NOMO-1 (cell line): ENCODE measurements around the gene SPOCK1.

Source experiments
- DNase-seq, 2 experiments: peaks; one replicate each; lab custom pipeline; 2025; ENCODE audit not compliant: unreplicated experiment in 2 of 2; lab: John Stamatoyannopoulos, UW

SPOCK1 gene

DNA sequence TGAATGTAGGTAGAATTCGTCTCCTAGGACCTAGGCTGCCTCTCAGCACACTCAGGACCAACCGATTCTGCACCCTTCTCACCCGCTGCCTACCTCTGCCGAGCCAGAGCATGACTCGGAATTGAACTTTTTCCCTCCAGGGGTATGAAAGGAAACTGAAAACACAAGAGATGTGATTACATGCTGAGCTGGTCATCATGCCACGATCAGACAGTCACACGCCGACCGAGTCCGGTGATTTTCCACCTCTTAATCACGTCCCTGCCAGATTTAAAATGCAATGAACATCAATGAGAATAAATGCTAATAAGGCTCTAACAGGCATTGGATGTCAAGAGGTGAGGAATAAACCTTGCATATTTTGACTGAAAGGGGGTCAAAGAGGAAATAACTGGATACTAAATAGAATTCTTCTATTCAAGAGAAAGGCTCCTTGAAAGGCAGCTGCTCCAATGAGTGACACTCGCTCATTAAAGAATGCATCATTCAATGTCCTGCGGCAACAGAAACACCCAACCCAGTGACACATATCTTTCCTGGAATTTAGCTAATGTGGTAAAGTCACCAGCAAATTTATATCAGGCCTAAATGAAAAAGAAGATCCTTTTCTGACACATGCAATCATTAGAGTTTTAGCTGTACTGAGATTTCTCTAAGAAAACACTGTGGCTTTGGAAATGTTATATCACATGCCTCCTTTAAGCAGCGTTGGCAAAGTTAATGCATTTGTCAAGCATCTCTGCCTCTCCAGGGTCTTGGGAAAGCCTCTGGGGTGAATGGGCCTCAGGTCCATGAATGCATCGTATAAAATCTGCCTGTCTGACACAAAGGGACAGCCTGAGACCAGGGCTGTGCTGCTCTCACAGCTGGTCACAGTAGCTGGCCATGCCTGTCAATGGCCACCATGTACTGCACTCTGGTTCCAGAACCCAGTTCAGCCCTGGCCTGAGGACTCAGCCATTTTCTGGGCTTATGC lies 128.7 kb downstream of the SPOCK1 start:
- no peak for DNase-seq

DNA sequence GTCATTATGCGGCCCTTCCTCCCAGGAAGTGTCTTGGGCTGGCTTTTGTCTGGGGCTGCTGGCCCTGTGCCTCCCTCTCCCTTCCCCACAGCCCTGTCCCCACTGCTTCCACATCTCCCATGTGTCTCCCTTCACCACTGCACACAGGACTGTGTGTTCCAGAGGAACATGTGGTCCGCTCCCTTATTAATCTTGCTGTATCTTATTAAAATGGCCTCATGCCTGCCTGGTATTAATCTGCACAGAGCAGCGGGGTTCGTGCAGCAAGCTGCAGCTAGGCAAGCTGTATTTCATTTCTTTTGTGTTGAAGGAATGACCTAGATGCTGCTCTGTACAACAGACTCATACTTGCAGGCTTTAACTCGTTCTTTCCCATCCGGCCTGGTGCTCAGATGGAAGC lies 130.5 kb downstream of the SPOCK1 start:
- DNase-seq, result no peak

DNA sequence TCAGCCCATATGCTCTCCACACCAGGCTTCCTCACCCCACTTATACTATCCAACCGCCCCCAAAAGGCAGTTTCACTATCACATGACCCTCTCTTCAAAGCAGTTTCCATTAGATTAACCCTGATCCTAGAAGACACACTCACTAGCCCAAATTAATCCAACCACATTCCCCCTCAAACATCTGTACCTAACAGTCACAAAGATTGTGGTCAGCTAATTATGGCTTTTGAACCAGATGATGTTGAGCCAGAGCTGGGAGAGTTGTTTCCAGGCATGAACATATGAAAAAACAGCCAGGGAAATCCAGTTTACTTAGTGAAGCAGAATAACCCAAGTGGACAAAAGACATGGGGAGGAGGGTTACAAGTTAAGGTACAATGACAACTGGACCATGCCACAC lies 131.2 kb downstream of the SPOCK1 start:
- DNase-seq, result no peak

DNA sequence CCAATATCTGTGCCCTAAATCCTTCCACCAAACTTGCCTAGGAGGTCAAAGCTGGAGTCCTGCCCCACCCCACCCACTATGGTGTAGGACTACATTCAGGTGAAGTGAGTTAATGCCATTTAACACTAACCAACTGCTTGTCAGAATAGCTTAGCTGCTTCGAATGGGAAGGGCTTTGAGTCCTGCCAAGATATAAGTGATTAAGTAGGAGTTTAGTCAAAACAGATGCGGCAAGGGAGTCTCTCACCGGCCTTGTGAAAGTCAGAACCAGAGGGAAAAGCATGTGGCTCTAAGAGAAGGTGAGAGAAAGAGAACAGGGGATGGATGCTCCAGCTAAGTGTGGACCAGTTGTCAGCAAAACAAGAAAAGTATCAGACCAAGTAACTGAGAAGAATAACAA lies 132.6 kb downstream of the SPOCK1 start:
- DNase-seq, result no peak

DNA sequence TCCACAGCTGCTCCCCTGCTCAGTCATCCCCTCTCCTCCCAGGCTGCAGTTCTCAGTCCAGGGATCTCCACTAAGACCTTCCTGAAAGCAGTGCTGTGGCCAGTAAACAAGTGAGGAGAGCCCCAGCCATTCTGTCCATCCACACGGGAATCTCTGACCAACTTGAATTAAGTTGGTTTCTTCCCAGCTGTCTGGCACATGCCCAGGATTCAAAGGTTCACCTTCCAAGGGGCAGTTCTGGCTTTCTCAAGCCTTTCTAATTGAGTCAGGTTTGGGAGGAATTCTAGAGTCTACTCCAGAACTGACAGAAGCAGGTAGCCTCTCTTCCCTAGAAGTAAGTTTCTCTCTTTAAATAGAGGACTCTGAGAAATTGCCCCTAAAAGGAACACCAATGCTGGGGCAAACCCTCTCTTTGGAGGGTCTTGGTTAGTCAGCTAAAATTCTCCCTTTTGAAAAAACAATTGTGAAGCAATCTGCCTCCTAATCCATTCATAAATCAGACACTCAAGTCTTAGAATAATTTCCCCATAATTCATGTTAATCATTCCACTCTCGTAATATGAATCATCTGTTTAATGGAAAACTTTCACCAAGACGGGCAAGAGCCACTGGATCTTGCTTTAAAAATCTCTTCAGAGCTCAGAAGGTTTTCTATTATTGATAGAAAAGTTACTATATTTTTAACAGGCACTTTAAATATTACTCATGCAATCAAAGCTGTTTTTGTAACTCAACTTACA lies 133.8 kb downstream of the SPOCK1 start:
- DNase-seq, result no peak

DNA sequence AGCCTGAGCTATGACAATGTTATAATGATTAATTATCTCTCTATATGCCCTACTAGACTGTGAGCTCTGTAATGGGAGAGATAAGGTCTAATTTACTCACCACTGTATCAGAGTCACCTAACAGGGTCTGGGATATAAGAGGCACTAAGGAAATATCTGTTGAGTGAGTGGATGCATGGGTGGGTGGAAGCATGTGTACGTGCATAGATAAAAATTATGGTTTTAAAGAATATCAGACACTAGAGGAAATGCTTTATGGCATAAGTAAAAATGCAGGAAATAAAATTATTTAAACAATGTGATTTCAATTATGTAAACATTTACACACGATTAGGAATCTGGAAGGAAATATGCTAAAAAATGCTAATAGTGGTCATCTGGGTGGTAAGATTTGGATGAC lies 137.8 kb downstream of the SPOCK1 start:
- no peak for DNase-seq

DNA sequence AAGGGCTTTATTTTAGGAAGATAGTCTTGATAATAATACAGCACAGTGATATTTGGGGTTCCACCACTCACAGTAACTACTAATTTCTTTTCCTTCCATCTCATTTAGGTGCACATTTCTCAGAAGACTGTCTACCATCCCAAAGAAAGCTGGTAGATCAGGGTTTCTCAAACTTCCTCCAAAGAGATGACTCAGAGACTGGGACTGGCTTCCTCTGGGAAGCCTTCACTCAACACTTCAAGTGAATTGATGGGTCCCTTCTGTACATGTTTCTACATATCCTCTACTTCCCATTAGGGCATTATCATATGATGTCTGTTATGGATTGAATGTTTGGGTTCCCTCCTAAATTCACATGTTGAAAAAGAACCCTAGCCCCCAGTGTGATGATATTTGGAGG lies 138.5 kb downstream of the SPOCK1 start:
- DNase-seq, result no peak

DNA sequence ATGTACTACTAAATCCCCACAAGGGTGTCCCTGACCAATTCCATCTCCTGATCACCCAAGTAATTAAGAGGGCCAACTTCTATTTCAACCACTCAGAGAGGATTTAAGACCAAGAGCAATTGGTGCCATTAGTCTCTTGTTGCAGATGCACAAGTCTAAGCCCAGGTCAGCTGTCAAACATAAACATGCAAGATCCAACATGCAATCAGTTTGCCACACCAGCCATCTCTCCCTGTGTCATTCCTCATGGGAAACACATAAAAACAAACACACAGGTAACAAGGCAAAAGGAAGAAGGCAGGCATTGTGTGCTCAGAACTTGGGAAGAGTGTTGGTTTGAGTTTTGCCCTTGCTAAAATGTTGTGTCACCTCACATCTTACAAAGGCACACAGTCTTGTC lies 139.2 kb downstream of the SPOCK1 start:
- DNase-seq, result no peak

DNA sequence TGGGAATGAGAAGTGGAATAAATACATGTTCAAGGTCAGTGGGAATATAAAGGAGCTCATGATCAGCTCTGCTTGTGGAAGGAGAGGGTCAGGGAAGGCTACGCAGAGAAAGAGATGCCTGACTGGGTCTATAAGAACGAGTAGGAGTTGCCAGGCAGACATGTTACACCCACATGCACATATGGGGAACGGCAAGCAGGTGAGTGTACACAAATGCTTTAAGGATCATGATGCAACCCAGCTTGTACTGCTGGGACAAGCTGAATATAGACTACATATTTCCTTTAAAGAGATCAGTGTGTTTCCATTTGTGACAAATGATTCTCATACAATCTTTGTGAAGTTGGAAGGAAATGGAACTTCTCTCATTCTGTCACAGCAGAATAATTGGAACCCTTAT lies 141.7 kb downstream of the SPOCK1 start:
- DNase-seq, result no peak

DNA sequence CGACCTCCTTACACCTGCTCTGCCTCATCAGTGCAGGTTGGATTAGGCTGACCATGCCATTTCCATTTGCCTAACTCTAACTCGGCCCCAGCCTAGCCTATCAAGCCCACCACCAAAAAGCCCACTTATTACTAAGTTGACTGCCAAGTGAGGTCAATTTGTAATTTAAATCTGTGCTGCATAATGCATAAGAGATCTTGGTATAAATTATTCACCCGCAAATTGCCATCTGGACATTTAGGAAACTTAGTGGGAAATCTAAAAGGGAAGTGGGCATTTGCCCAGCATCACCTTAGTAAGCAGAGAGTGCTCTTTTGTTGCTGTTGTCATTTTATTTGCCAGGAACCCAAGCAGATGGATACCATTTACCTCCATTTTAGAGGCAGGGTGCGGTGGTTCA lies 143.0 kb downstream of the SPOCK1 start:
- no peak for DNase-seq

DNA sequence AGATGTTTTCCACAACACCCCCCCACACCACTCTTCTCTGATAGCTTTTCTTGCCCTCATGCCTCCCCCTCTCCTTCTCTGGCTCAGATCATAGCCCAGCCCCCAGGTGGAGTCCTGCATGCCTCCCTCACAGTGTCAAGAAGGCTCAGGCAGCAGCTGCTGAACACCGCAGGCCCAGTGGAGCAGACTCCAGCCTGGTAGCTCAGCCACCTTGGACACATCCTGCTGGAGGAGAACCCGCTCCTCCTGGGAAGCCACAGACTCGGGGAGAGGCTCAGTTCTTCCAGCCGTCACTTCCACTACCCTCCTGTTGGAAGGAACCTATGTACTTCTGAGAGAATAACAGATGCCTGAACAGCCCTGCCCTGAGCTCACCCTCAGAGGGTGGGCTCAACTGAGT lies 143.4 kb downstream of the SPOCK1 start:
- DNase-seq, result no peak

DNA sequence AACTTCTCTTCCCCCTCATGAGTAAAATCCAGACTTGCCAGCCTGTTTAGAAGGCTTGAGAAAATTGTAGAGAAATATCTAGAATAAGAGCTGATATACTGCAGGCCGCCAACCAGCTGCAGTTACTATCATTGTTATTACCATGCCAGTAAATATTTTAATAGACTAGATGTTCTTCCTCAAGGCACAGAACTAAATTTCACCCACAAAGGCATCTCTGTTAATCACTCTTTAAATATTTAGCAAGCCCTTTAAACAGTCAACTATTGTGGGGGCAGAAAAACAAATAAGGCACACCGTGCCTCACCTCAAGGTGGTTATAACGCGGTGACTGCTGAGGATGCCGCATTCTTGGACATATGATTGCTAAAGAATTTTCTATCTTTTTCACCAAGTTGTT lies 147.0 kb downstream of the SPOCK1 start:
- DNase-seq, result no peak

DNA sequence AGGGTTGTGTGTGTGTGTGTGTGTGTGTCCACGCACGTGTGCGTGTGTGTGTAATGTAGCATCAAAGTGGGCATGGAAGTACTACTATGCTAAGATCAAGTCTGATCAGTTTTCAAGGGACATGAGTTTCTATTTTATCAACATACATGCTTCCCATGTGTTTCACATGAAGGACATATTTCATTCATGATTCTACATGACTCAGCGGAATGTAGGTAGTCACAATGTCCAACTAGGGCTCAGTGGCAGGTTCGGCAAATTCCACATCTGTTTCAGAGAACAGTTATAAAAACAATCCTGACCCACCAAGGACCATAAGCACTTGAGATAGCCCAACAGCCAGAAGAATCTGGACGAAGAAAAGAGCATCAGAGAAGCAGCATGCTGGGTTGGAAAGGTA lies 148.3 kb downstream of the SPOCK1 start:
- no peak for DNase-seq

DNA sequence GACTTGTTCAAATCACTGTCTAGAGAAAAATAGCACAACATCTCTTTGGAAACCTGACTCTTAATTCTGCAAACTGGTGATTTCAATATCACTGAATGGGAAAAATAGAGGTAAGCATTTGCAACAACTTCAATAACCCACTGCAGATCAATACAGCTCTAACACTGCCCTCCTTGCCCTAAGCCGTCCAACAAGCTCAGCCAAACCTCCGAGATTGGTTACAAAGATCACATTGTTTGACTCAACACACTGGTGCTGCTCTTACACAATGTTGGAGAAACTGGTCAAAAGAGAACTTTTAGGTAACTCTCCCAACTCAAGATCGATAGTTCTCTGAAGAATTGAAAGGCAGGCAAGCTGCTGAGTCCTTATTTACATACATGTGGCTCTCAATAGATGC lies 150.4 kb downstream of the SPOCK1 start:
- no peak for DNase-seq

DNA sequence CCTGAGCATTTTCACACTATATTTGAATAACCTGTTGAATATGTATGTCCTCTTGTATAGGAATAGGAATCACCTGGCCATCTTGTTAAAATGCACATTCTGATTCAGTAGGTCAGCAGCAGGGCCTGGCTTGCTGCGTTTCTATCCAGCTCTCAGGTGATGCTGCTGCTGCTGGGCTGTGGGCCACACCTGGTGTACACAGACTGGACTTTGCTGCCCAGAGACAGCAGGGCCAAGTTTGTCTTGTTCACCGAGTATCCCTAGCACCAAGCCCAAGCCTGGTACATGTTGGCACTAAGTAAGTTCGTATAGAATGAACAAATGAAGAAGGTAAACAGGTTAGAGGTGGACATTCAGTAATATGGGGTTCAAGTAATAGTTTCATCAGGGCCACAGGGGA lies 151.3 kb downstream of the SPOCK1 start:
- DNase-seq, result no peak

DNA sequence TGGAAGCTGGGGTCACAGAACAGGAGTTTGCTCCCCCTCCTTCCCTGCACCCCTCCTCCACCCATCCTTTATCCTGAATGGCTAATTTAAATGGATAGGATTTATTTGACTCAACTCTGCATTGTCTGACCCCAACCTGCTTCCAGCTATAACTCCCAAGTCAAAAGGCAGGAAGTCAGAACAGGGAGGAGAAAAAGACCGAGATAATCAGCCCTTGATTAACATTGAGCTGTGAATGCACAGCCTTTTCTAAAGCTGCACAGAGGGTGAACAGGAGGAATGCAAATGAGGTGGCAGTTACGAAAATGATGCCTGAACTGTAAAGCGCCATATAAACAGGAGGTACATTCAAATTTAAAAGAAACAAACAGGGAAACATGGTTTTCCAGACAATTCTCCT lies 152.8 kb downstream of the SPOCK1 start:
- DNase-seq, result no peak

DNA sequence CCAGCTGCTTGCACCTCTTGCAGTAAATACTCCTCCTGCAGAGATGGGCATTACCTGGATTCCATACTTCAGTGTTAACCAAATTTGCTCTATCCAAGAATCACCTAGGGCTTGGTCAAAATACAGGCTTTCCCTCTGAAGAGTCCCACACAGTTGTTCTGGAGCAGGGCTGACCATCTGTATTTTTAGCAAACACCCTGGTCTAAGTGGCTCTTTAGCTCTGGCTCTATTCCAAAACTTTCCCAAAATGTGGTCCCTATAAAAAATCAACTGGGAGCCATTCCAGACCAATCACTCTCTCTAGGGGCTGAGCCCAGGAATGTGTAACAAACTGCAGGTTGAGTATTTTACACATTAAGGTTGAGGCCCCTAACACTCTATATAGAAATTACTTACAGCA lies 153.7 kb downstream of the SPOCK1 start:
- no peak for DNase-seq

DNA sequence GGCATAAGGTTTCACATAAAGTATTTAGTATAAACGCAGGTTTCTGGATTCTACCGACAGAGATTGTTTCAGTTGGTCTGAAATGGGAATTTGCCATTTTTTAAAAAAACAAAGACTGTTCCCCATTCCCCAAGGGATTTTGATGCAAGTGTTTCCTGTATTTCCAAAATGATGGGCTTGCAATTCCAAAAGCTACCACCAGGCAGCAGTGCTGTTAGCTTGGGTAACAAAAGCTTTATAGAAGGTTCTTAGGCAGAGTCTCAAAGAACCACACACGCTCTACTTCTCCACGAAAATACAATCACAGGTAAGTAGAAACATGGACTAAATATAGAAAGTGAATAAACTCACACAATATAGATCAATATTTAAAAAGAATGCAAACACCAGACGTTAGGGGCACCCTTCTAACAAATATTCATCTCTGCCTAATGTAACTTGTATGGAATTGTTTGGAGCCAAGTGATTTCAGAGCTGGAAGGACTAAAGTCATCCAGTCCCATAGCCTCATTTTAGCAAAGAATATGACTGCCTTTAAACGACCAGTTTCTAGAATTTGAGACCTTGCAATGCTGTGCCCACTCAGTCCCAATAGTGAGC lies 154.3 kb downstream of the SPOCK1 start:
- peak in 1 of 2 experiments; percentile 32 for DNase-seq

DNA sequence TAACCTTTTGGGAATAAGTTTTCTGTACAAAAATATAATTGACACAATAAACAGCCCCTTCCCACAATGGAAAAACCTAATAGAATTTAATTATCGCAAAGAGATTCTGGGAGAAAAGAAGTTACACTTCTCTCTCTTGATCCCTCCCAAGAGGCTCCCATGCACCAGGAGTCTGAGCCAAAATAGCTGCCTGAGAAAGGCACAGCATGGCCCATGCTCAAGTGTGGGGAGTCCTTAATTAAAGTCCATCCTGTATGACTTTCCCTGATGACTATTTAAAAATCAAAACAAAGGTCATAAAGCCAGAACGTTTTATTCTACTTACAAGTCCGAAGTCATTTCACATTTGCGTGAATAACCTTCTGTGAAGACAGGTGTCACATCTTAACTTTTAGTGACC lies 155.1 kb downstream of the SPOCK1 start:
- no peak for DNase-seq

DNA sequence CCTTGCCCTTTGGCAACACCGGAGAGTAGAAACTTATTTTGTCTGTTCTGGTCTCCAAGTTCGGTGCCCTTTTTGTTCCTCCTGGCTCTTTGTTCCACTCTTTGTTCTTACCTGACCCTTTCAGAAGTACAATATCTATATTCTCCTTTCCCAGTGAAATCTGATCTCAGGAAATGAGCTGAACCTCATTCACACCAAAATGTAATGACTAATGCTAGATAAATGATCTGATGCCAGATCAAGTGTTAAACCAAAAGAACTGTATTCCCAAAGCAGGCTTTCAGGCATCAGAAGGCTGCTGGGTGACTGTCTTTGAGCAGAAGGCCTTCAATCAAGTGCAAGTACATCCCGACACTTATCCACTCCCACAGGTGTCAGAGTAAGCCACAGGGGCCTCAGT lies 156.4 kb downstream of the SPOCK1 start:
- DNase-seq, result no peak

DNA sequence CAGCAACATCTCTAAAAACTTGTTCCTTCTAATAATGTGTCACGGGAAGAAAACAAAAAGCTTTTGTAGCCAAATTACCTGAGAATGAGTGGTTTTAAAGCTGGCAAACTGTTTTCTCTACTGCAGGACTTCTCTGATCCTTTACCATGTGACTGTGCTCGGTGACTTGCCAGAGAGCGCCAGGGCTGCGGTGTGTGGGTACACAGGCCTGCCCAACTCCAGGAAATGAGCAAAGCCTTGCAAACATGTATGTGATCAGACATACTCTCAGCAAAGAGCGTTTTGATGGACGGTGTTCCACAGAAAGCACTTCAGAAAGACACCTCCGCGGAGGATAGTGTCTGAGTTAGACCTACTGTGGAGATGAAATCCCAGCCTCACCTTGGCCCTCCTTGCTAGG lies 157.3 kb downstream of the SPOCK1 start:
- DNase-seq, result no peak

DNA sequence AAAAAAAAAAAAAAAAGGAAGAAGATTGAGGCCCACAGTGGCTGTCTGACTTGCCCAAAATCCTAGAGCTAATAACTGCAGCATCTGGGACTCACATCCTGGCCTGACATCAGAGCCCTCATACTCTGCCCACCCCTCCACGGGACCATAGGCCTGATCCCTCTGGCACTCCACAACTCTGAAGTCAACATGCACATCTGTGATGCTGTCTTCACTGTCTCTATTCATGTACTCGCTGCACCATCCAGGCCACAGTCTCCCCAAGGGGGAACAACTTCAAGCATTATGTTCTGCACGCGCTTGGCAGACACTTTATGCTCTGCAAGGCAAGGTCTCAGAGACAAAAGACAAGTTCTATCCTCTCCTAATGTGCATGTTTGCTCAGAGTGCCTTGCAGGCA lies 158.2 kb downstream of the SPOCK1 start:
- DNase-seq, result no peak
